ENCODE data around the gene TMCO4.
A peak's percentile ranks its signal among the peaks of the same experiment; 100 is the strongest.

TMCO4 gene

GRCh38 chr1:19743180-19743579, 56.5 kb downstream of the TMCO4 start:
- TF ChIP-seq NFIC (IDR thresholded peaks at IDR 0.05) (no peak), REST (IDR thresholded peaks at IDR 0.05; ENCODE audit: low read depth) (no peak)

- TF ChIP-seq MAX (IDR thresholded peaks at IDR 0.05), result no peak
- TF ChIP-seq TEAD4 (IDR thresholded peaks at IDR 0.05), result no peak
- no peak for TF ChIP-seq CREB1 (IDR thresholded peaks at IDR 0.05; ENCODE audit: low read depth)
- TF ChIP-seq TAF1 (IDR thresholded peaks at IDR 0.05; ENCODE audit: low read depth), result no peak
- TF ChIP-seq EGR1 (IDR thresholded peaks at IDR 0.05), result no peak
- TF ChIP-seq USF1 (IDR thresholded peaks at IDR 0.05), result no peak
- no peak for TF ChIP-seq RAD21 (IDR thresholded peaks at IDR 0.05; ENCODE audit: low read depth)
- no peak for TF ChIP-seq YY1 (IDR thresholded peaks at IDR 0.05; ENCODE audit: low read depth)
- TF ChIP-seq TCF12 (IDR thresholded peaks at IDR 0.05; ENCODE audit: low read depth), result no peak
- TF ChIP-seq CEBPB (IDR thresholded peaks at IDR 0.05), result no peak
- no peak for TF ChIP-seq EP300 (IDR thresholded peaks at IDR 0.05; ENCODE audit: borderline replicate concordance)
- TF ChIP-seq FOXM1 (IDR thresholded peaks at IDR 0.05; ENCODE audit: borderline replicate concordance, low read depth), result no peak
- no peak for TF ChIP-seq ZBTB7A (IDR thresholded peaks at IDR 0.05; ENCODE audit: low read depth)
- TF ChIP-seq NFIC (IDR thresholded peaks at IDR 0.05), result no peak
- TF ChIP-seq REST (IDR thresholded peaks at IDR 0.05; ENCODE audit: low read depth), result no peak
Observed at GRCh38 chr1:19739628-19740027, 60.1 kb downstream of the TMCO4 start.

GRCh38 chr1:19738669-19739068, 61.0 kb downstream of the TMCO4 start:
- TF ChIP-seq ZBTB7A (IDR thresholded peaks at IDR 0.05; ENCODE audit: low read depth) (no peak), USF1 (IDR thresholded peaks at IDR 0.05) (0 out of 2 replicates have a peak, but pooled peaks have one; percentile 26)

GRCh38 chr1:19738076-19738475, 61.6 kb downstream of the TMCO4 start:
- TF ChIP-seq EGR1 (IDR thresholded peaks at IDR 0.05) (no peak), RAD21 (IDR thresholded peaks at IDR 0.05; ENCODE audit: low read depth) (no peak), YY1 (IDR thresholded peaks at IDR 0.05; ENCODE audit: low read depth) (no peak), FOXM1 (IDR thresholded peaks at IDR 0.05; ENCODE audit: borderline replicate concordance, low read depth) (no peak), REST (IDR thresholded peaks at IDR 0.05; ENCODE audit: low read depth) (no peak), TEAD4 (IDR thresholded peaks at IDR 0.05) (no peak), EP300 (IDR thresholded peaks at IDR 0.05; ENCODE audit: borderline replicate concordance) (no peak), NFIC (IDR thresholded peaks at IDR 0.05) (no peak), TAF1 (IDR thresholded peaks at IDR 0.05; ENCODE audit: low read depth) (no peak), USF1 (IDR thresholded peaks at IDR 0.05) (no peak), TCF12 (IDR thresholded peaks at IDR 0.05; ENCODE audit: low read depth) (no peak), CREB1 (IDR thresholded peaks at IDR 0.05; ENCODE audit: low read depth) (no peak), MAX (IDR thresholded peaks at IDR 0.05) (no peak), CEBPB (IDR thresholded peaks at IDR 0.05) (no peak), ZBTB7A (IDR thresholded peaks at IDR 0.05; ENCODE audit: low read depth) (no peak)
